ENCODE measurements around the gene NRG3. TPM values are rescaled to one million over a fixed set of nuclear protein-coding genes. Genes with fewer than 3 reads are reported as not detected.

Gene NRG3
- total and polyA plus RNA-seq, 7 donors = 0.03 to 0.10 TPM; not detected in 5

DNA sequence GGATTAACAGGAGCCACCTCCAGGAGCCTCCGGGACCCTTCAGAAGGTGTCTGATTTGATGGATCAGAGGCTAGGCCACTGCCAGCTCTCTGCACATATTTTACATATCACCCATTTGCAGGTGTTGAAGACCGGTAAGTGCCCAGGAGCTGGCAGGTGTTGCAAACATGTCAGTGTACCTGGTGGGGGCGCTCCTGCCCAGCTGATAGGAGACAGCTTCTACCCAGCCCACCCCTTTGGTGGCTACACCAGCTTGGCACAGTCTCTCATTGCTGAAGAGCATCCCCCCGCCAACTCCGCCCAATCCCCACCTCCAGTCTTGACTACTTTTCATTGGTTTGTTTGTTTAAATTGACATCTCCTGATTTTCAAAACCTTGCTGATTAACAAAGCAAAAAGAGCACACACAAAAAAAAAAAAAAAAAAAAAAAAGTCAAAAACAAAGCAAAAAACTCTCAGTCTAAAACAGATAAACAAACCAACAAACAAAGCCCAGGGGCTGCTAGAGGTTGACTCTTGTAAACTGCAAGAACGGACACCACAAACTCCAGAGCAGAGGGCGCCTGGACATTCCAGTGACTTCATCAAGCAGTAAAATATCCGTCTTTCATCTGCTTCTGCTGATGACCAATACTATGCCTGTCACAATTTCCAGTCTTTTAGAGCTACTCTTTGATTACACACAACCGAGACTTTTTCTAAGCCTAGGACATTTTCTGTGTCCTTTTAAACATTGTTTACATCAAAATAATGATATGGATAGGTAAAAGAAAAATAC, 275.3 kb downstream of the NRG3 start:
- no peak overlapping the region for H3K4me3 ChIP-seq
- H3K27me3 ChIP-seq (ENCODE audit: insufficient read depth in 3 of 3, low read length in 2 of 3) = no peaks in the 10 kb centered on the region
- H3K4me1 ChIP-seq = no peaks in the 10 kb centered on the region
- intact Hi-C loops (cut with DNase I) = no loop called here
- peaks cover 3% of the 10 kb centered on the region for H3K9me3 ChIP-seq
- H3K27ac ChIP-seq = no peak overlapping the region
- DNase-seq = peak in 1 of 2 donors; percentile 13
- ATAC-seq = no peak
- WGBS, 3 donors = 32 to 37% (median 33%) methylated on average over 9 of the region's 9 CpGs
- TF ChIP-seq, protein P1, sequence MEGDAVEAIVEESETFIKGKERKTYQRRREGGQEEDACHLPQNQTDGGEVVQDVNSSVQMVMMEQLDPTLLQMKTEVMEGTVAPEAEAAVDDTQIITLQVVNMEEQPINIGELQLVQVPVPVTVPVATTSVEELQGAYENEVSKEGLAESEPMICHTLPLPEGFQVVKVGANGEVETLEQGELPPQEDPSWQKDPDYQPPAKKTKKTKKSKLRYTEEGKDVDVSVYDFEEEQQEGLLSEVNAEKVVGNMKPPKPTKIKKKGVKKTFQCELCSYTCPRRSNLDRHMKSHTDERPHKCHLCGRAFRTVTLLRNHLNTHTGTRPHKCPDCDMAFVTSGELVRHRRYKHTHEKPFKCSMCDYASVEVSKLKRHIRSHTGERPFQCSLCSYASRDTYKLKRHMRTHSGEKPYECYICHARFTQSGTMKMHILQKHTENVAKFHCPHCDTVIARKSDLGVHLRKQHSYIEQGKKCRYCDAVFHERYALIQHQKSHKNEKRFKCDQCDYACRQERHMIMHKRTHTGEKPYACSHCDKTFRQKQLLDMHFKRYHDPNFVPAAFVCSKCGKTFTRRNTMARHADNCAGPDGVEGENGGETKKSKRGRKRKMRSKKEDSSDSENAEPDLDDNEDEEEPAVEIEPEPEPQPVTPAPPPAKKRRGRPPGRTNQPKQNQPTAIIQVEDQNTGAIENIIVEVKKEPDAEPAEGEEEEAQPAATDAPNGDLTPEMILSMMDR (IDR thresholded peaks at IDR 0.05) = no peak
- no peaks in the 10 kb centered on the region for H3K36me3 ChIP-seq (ENCODE audit: insufficient read depth in 1 of 2, low read depth in 1 of 2)

DNA sequence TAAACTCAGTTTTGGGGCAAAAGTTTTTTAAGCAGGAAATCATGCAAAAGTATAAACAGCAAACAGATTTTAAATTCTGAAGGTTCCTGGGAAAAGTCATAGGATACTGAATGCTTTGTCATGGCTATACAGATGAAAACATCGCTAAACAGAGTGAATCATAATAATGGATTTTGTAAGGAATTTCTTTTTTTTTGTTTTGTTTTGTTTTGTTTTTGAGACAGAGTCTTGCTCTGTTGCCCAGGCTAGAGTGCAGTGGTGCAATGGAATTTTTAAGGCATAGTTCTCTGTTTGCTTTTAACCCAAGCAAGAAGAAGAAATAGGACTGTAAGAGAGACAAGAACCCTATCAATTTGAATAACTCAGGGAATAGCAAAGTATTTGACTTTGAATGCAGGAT, 285.3 kb downstream of the NRG3 start:
- WGBS, 3 donors = 84 to 91% (median 89%) methylated on average over 1 of the region's 1 CpG
- intact Hi-C loops (cut with DNase I) = no loop called here
- Histone ChIP-seq H3K4me3 (no peak overlapping the region), H3K36me3 (ENCODE audit: insufficient read depth in 1 of 2, low read depth in 1 of 2) (no peaks in the 10 kb centered on the region), H3K4me1 (no peaks in the 10 kb centered on the region), H3K9me3 (no peaks in the 10 kb centered on the region), H3K27ac (no peak overlapping the region), H3K27me3 (ENCODE audit: insufficient read depth in 3 of 3, low read length in 2 of 3) (no peaks in the 10 kb centered on the region)
- DNase-seq = no peak
- no peak for ATAC-seq
- TF ChIP-seq, protein P1 (IDR thresholded peaks at IDR 0.05) = no peak

DNA sequence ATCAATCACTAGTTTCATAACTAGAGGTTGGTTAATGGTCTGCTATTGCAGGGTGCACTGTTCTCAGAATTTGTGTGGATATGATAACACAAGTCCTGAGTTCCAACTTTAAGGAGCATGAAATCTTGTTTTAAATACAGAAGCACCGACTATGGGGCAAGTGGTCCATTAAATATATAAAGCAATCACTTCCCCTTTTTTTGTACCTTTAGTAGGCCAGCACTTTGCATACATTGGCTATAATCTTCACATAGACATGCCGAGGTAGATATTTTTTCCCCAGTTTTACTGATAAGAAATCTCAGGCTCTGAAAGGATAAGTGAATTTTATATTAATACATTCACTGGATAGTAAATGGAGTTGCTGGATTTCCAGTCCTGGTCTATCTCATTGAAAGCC, 286.3 kb downstream of the NRG3 start:
- Histone ChIP-seq H3K4me3 (no peak overlapping the region), H3K9me3 (no peaks in the 10 kb centered on the region), H3K27ac (no peak overlapping the region), H3K4me1 (no peaks in the 10 kb centered on the region), H3K27me3 (ENCODE audit: insufficient read depth in 3 of 3, low read length in 2 of 3) (no peaks in the 10 kb centered on the region), H3K36me3 (ENCODE audit: insufficient read depth in 1 of 2, low read depth in 1 of 2) (no peaks in the 10 kb centered on the region)
- intact Hi-C loops (cut with DNase I) = no loop called here
- DNase-seq = no peak
- TF ChIP-seq, protein P1 (IDR thresholded peaks at IDR 0.05) = no peak
- WGBS, 3 donors = 78 to 83% (median 81%) methylated on average over 2 of the region's 2 CpGs
- ATAC-seq = no peak

DNA sequence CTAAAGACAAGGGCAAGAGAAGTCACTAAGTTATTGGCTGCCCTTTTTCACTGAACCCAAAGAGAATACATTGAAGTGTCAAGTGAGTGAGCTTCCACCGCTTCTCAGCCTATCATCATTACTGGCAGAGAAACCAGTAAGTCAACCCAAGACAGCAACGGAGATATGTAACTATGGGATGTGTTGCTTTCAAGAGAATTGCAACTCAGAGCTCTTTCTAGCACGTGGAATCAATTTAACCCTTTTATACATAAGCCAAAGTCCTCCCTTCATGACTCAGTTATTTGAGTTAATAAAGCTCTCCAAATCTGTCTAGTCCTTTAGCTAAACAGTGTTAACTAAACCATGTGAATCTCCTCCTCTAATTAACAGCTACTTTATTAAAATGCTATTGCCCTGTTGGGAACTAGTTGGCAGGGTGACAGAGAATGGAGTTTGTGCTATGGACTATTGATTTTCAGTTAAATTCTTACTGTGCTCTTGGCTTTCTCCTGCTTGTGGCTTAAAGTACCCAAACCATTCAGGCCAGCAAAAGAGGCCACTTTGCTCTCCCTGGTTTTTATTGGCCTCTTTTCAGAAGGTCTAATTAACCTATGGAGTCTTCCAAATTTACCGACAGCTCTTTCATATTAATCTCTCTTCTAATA, 287.7 kb downstream of the NRG3 start:
- TF ChIP-seq, protein P1 (IDR thresholded peaks at IDR 0.05) = no peak
- H3K4me3 ChIP-seq = no peak overlapping the region
- H3K27me3 ChIP-seq (ENCODE audit: insufficient read depth in 3 of 3, low read length in 2 of 3) = no peaks in the 10 kb centered on the region
- no peak overlapping the region for H3K27ac ChIP-seq
- no peaks in the 10 kb centered on the region for H3K36me3 ChIP-seq (ENCODE audit: insufficient read depth in 1 of 2, low read depth in 1 of 2)
- DNase-seq (no peak), ATAC-seq (no peak)
- 59 to 64% (median 61%) methylated on average over 4 of the region's 4 CpGs for WGBS, 3 donors
- no peaks in the 10 kb centered on the region for H3K4me1 ChIP-seq
- intact Hi-C loops (cut with DNase I) = no loop called here
- H3K9me3 ChIP-seq = no peaks in the 10 kb centered on the region
